ENCODE measurements around the gene GP9. TPM values are rescaled to one million over a fixed set of nuclear protein-coding genes. Genes with fewer than 3 reads are reported as not detected.

Gene GP9
- total RNA-seq = not detected

DNA sequence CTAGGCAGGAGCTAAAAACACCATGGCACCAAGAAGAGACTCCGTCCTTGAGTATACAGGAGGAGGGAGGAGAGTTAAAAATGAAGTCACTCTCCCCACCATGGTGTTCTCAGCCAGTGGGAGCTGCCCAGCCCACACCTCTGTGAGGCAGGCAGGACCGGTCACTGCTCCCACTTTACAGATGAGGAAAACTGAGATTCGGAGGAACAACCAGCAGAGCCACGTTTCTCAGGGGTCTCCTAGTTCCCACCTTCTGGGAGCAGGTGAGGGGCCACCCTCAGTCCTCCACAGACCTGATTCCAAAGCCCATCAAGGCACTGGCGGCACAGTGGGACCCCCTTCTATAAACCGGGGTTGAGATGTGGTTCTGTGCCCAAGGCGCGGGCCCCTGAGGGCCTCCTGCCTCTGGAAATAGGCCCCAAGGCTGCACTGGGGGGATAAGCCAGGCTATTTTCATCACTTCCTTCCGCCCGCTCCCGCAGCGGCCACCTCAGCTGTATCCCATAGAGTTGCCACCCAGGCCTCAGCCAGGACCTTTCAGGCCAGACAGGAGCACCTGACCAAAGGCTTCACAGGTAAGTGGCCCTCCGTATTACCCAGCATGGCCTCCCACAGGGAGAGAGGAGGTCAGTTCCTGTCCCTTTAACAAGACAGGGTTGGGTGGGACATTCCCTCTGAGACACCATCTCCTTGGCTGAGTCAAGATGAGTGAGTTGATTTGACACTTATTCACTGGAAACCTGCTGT lies at the start of gene GP9:
Gene GP9 (plus strand): TSS at position 504 of the 747 bp plus-strand sequence. CDS start 961 bp downstream, outside the sequence.
- 82 to 84% methylated on average over 13 of the region's 13 CpGs for WGBS, 2 donors
- no peak for DNase-seq (ENCODE audit: low spot score in 2 of 2)
- intact Hi-C loops (cut with DNase I; ENCODE audit: low total_unique reads) = no loop called here
- TF ChIP-seq POLR2A (IDR thresholded peaks at IDR 0.05) = no peak
- TF ChIP-seq, protein P1, sequence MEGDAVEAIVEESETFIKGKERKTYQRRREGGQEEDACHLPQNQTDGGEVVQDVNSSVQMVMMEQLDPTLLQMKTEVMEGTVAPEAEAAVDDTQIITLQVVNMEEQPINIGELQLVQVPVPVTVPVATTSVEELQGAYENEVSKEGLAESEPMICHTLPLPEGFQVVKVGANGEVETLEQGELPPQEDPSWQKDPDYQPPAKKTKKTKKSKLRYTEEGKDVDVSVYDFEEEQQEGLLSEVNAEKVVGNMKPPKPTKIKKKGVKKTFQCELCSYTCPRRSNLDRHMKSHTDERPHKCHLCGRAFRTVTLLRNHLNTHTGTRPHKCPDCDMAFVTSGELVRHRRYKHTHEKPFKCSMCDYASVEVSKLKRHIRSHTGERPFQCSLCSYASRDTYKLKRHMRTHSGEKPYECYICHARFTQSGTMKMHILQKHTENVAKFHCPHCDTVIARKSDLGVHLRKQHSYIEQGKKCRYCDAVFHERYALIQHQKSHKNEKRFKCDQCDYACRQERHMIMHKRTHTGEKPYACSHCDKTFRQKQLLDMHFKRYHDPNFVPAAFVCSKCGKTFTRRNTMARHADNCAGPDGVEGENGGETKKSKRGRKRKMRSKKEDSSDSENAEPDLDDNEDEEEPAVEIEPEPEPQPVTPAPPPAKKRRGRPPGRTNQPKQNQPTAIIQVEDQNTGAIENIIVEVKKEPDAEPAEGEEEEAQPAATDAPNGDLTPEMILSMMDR (IDR thresholded peaks at IDR 0.05) = no peak
- H3K4me3 ChIP-seq (ENCODE audit: low read depth, poor library complexity, severe bottlenecking) = no peak within 1 kb of the TSS

DNA sequence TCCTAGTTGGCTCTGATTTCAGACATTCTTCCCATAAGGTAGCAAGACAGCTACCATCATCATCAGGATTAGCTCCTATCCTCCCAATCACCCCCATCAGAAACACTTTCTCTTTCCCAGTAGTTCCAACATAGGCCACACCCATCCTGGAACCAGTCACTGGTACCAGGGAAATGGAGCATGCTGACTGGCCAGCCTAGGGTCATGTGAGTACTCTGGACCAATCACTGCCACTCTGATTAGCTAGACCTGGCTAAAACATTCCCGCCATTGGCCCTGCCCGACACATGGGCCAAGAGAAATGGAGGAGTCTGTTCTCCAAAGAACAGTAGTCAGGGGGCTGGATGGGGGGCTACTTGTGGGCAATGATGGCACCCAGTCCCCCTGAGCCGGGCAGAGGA lies 47.1 kb upstream of the GP9 start:
- no peak for DNase-seq (ENCODE audit: low spot score in 2 of 2)
- H3K4me3 ChIP-seq (ENCODE audit: low read depth, poor library complexity, severe bottlenecking) = no peak overlapping the region
- 98 to 100% methylated on average over 3 of the region's 3 CpGs for WGBS, 2 donors
- intact Hi-C loops (cut with DNase I; ENCODE audit: low total_unique reads) = no loop called here
- TF ChIP-seq POLR2A (IDR thresholded peaks at IDR 0.05) = no peak
- TF ChIP-seq, protein P1 (IDR thresholded peaks at IDR 0.05) = no peak

DNA sequence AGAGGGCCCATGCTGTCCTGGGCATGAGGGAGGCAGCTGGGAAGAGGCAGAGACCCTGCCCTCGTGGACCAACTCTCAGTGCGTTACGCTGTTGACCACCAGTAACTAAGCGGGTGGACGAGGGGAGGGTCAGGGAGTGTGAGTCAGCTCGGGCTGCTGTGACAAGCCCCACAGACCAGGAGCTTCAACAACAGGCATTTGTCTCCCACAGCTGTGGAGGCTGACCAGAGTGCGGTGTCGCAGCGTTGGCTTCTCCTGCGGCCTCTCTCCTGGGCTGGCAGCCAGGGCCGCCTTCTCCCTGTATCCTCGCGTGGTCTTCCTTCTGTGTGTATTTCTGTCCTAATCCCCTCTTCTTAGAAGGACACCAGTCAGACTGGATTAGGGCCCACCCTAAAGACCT lies 46.4 kb upstream of the GP9 start:
- DNase-seq (ENCODE audit: low spot score in 2 of 2) = no peak
- H3K4me3 ChIP-seq (ENCODE audit: low read depth, poor library complexity, severe bottlenecking) = no peak overlapping the region
- intact Hi-C loops (cut with DNase I; ENCODE audit: low total_unique reads) = no loop called here
- 86 to 87% methylated on average over 13 of the region's 13 CpGs for WGBS, 2 donors
- TF ChIP-seq, protein P1 (IDR thresholded peaks at IDR 0.05) = no peak
- TF ChIP-seq POLR2A (IDR thresholded peaks at IDR 0.05) = no peak

DNA sequence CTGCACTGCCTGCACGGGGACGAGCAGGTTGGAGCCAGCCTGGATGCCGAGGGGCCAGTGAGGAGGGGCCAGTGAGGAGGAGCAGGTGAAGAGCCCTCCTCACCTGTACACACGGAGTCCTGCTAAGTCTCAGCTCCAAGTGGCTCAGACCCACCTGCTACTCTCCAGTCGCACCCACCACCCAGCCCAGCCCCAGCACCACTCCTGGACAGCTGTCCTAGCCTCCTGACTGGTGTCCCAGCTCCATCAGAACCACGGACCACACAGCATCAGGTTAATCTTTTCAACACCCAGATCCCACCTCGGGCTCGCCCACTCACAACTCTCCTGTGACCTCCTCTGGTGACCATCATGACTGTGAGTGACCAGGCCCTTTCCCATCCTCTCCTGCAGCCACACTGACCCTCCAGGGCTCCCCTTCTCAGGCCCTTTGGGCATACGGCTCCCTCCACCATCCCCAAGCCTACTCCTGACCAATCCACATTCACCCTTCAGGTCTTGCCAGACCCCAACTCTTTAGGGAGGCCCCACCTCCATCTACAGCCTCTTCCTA lies 45.7 kb upstream of the GP9 start:
- no peak overlapping the region for H3K4me3 ChIP-seq (ENCODE audit: low read depth, poor library complexity, severe bottlenecking)
- intact Hi-C loops (cut with DNase I; ENCODE audit: low total_unique reads) = no loop called here
- 85 to 96% methylated on average over 5 to 9 of the region's 9 CpGs for WGBS, 2 donors
- DNase-seq (ENCODE audit: low spot score in 2 of 2) = no peak
- TF ChIP-seq POLR2A (IDR thresholded peaks at IDR 0.05) = no peak
- TF ChIP-seq, protein P1 (IDR thresholded peaks at IDR 0.05) = no peak

DNA sequence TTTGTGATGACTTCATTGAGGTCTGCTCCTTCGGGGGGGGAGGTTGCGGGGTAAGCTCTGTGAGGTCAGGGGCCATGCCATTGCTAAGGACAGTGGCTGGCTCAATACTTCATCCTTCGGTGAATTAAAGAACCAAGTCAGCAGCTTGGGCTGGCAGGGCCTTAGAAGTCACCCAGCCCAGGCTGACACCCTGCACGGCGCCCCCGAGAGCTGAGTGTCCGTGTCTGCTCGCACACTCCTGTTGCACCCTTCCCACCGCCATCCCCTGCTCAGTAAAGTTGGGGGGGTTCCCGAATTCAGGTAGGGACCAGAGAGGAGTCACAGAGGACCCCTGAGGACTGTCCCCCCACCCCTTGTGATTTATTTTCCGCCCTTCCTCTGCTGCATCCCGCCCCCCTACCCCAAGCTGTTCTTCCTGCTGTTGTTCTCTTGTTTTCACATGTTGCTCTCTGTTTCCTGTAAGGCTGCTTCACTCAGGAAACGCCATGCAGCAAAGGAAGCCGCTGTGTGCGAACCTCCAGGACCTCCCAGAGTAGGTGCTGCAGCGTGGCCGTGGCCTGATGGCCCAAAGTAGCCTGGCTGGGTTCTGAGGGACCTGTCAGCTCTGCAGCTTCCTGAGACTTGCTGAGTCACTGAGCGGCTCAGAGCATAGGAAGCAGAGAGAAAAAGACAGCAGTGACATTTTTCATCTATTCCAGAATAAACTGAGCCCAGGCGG lies 45.0 kb upstream of the GP9 start:
- TF ChIP-seq POLR2A (IDR thresholded peaks at IDR 0.05) = no peak
- TF ChIP-seq, protein P1 (IDR thresholded peaks at IDR 0.05) = no peak
- WGBS, 2 donors = 72 to 75% methylated on average over 19 of the region's 19 CpGs
- no peak overlapping the region for H3K4me3 ChIP-seq (ENCODE audit: low read depth, poor library complexity, severe bottlenecking)
- intact Hi-C loops (cut with DNase I; ENCODE audit: low total_unique reads) = no loop called here
- DNase-seq (ENCODE audit: low spot score in 2 of 2) = no peak
